Nephron progenitor cell (in vitro differentiated cells): ENCODE measurements around the gene TSPOAP1.

ENCODE experiments used
- DNase-seq: peaks from one replicate; pipeline ENCODE4 v3.0.0; 2021
- H3K27ac Mint-ChIP-seq: 2 replicates; pipeline ENCODE4 v1.8.0; 2021; ENCODE audit warnings: mild to moderate bottlenecking, moderate library complexity, mixed read lengths
- H3K27me3 Mint-ChIP-seq: 2 replicates; pipeline ENCODE4 v1.8.0; 2021; ENCODE audit warnings: mild to moderate bottlenecking, low read depth, mixed read lengths; ENCODE audit not compliant: poor library complexity
- H3K36me3 Mint-ChIP-seq: 2 replicates; pipeline ENCODE4 v1.8.0; 2021; ENCODE audit warnings: low read depth, mixed read lengths
- H3K4me1 Mint-ChIP-seq: 2 replicates; pipeline ENCODE4 v1.8.0; 2021; ENCODE audit warnings: mixed read lengths
- H3K4me3 Mint-ChIP-seq: 2 replicates; pipeline ENCODE4 v1.8.0; 2021; ENCODE audit warnings: mild to moderate bottlenecking, moderate library complexity, mixed read lengths
- H3K9me3 Mint-ChIP-seq: 2 replicates; pipeline ENCODE4 v1.8.0; 2021; ENCODE audit warnings: mild to moderate bottlenecking, moderate library complexity, mixed read lengths
- CTCF ChIP-seq: fragments of 200-600 bp; sonication (generic); IDR thresholded peaks from 2 replicates; pipeline ENCODE4 v1.5.0; 2021; ENCODE audit warnings: antibody characterized with exemption

Gene TSPOAP1

GRCh38 chr17:58271216-58271931 is 57.2 kb downstream of the TSPOAP1 start:
- TF ChIP-seq CTCF, result no peak
- Mint-ChIP-seq H3K27ac (no peak overlapping the region), H3K4me1 (no peaks in the 10 kb centered on the region), H3K27me3 (peaks cover 42% of the 10 kb centered on the region), H3K4me3 (no peak overlapping the region), H3K36me3 (no peaks in the 10 kb centered on the region), H3K9me3 (no peaks in the 10 kb centered on the region)
- DNase-seq, result no peak

- Mint-ChIP-seq H3K4me1 (no peaks in the 10 kb centered on the region), H3K4me3 (no peak overlapping the region), H3K27me3 (peaks cover 44% of the 10 kb centered on the region), H3K9me3 (no peaks in the 10 kb centered on the region), H3K27ac (no peak overlapping the region), H3K36me3 (no peaks in the 10 kb centered on the region)
- TF ChIP-seq CTCF, result no peak
- DNase-seq, result no peak
Observed at GRCh38 chr17:58270476-58271215, 57.9 kb downstream of the TSPOAP1 start.

- TF ChIP-seq CTCF, result no peak
- Mint-ChIP-seq H3K9me3 (peaks cover 4% of the 10 kb centered on the region), H3K27ac (no peak overlapping the region), H3K4me1 (no peaks in the 10 kb centered on the region), H3K4me3 (no peak overlapping the region), H3K36me3 (no peaks in the 10 kb centered on the region), H3K27me3 (peaks cover 48% of the 10 kb centered on the region)
- no peak for DNase-seq
Observed at GRCh38 chr17:58269557-58270291, 58.9 kb downstream of the TSPOAP1 start.

GRCh38 chr17:58268774-58269556 is 59.6 kb downstream of the TSPOAP1 start:
- TF ChIP-seq CTCF, result no peak
- Mint-ChIP-seq H3K27ac (no peak overlapping the region), H3K4me1 (no peaks in the 10 kb centered on the region), H3K9me3 (peaks cover 4% of the 10 kb centered on the region), H3K27me3 (peaks cover 50% of the 10 kb centered on the region), H3K36me3 (no peaks in the 10 kb centered on the region), H3K4me3 (no peak overlapping the region)
- DNase-seq, result no peak

- Mint-ChIP-seq H3K9me3 (peaks cover 4% of the 10 kb centered on the region), H3K4me3 (no peak overlapping the region), H3K27ac (peak overlapping the region; percentile 57), H3K4me1 (no peaks in the 10 kb centered on the region), H3K36me3 (no peaks in the 10 kb centered on the region), H3K27me3 (peaks cover 56% of the 10 kb centered on the region)
- DNase-seq, result no peak
- no peak for TF ChIP-seq CTCF
Observed at GRCh38 chr17:58268326-58268725, 60.3 kb downstream of the TSPOAP1 start.
